Measurements from ENCODE around the gene MAGEA9. TPM values are rescaled to one million over a fixed set of nuclear protein-coding genes. Genes with fewer than 3 reads are reported as not detected.
"Not testable (repeated sequence)": the region's sequence is repeated elsewhere in the genome, so short reads cannot be mapped to it uniquely, and the experiment has no call there.

Gene MAGEA9
- total RNA-seq, 1 donor from 2014 or later: not detected

DNA sequence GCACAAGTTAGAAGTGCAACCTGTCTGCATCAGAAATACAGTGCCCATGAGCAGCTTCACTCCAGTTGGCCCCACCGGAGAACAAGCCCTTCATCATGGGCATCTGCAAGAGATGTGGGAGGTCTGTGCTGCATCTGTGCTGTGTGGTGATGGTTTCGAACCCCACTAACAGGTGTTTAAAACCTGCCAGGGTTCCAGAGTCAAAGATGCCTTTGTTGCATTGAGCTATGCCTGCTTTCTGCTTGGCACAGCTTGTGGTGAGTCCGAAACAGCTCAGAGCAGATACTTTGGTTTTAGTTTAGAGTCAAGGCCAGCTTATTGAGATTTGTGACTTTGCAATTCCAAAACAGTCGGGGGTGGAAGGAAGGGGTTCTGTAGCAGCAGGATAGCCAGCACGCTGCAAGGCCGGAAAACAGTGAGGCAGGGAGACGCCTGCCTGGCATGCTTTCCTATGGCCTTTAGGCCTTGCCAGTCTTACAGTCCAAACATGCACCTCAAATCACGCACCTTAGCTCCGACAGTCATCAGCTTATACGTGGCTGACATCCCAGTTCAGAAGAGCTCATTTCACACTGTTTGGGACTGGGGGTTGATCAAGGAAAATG lies 21.8 kb downstream of the MAGEA9 start:
- no peak for FAIRE-seq
- DNase-seq (ENCODE audit: low spot score in 2 of 2): no peak

DNA sequence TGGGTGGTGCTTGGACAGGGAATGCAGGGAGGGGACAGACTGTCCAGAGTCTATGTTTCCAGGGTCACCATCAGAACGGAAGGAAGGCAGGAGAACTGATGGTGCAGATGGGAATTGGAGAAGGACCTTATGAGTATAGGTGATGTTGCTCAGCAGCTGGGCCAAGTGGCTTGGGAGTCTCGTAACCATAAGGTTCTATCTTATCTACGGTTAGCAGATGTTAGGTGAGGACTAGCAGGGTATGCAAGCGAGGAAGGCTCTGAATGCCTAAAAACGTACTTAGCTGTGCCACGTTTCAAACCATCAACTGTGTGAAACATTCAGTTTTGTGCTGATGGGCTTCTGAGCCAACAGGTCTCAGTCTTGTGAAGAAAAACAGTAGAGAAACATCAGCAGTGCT lies 22.4 kb downstream of the MAGEA9 start:
- no peak for DNase-seq (ENCODE audit: low spot score in 2 of 2)
- FAIRE-seq: no peak

DNA sequence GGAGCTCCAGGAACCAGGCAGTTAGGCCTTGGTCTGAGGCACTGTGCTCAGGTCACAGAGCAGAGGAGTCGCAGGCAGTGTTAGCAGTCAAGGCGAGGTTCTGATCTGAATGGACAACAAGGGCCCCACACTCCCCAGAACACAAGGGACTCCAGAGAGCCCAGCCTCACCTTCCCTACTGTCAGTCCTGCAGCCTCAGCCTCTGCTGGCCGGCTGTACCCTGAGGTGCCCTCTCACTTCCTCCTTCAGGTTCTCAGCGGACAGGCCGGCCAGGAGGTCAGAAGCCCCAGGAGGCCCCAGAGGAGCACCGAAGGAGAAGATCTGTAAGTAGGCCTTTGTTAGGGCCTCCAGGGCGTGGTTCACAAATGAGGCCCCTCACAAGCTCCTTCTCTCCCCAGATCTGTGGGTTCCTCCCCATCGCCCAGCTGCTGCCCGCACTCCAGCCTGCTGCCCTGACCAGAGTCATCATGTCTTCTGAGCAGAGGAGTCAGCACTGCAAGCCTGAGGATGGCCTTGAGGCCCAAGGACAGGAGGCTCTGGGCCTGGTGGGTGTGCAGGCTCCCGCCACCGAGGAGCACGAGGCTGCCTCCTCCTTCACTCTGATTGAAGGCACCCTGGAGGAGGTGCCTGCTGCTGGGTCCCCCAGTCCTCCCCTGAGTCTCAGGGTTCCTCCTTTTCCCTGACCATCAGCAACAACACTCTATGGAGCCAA lies 26.2 kb downstream of the MAGEA9 start:
- FAIRE-seq: no peak
- no peak for DNase-seq (ENCODE audit: low spot score in 2 of 2)

DNA sequence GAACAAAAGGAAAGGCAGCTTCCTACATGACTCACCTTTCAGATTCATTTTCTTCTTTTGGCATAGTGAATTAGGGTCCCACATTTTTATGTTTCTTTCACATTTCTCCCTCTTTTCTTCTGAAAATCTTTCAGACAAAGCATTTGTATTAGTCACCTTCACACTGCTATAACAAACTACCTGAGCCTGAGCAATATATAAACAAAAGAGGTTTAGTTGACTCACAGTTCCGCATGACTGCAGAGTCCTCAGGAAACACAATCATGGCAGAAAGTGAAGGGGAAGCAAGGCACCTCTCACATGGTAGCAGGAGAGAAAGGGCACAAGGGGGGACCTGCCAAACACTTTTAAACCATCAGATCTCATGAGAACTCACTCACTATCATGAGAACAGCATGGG lies 36.9 kb downstream of the MAGEA9 start:
- DNase-seq (ENCODE audit: low spot score in 2 of 2) (no peak), FAIRE-seq (no peak)

DNA sequence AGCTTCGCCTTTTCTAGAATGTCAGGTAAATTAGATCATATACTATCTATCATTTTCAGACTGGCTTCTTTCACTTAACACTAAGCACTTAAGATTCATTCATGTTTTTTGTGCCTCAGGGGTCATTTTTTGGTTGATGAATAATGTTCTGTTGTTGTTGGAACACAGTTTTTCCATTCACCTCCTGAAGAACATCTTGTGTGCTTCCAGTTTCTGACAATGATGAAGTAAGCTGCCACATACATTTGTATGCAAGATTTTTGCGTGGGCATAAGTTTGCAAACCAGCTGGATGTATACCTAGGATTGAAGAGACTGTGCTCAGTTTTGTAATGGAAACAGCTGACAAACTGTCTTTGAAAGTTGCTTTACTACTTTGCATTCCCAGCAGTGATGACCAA lies 37.6 kb downstream of the MAGEA9 start:
- FAIRE-seq (no peak), DNase-seq (ENCODE audit: low spot score in 2 of 2) (no peak)

DNA sequence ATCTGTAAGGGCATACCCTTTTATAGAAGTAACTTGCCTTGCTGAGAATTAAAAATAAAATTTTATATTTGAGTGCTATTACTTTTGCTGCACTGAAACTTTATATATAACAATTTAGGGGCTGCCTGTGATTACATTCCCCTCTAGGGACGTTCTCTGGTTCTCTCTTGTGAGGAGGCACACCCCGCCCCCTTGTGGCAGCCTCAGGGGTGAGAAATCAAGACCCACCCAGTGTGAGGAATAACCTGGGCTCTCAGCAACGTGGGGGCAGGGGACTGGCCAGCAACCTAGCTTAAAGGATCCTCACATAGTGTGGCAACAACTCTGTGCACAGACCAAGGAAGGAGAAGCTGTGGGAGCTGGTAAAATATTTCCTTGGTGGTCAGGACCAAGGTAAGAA lies 43.7 kb downstream of the MAGEA9 start:
- DNase-seq (ENCODE audit: low spot score in 2 of 2) (no peak), FAIRE-seq (no peak)

DNA sequence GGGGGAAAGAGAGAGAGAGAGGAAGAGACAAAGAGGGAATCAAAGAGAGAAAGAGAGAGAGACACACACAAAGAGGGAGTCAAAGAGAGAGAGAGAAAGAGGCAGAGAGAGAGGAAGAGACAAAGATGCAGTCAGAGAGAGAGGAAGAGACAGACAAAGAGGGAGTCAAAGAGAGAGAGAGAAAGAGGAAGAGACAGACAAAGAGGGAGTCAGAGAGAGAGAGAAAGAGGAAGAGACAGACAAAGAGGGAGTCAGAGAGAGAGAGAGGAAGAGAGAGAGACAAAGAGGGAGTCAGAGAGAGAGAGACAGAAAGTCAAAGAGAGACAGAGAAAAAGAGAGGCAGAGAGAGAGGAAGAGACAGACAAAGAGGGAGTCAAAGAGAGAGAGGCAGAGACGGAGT lies 45.5 kb downstream of the MAGEA9 start:
- FAIRE-seq (no peak), DNase-seq (ENCODE audit: low spot score in 2 of 2) (no peak)

DNA sequence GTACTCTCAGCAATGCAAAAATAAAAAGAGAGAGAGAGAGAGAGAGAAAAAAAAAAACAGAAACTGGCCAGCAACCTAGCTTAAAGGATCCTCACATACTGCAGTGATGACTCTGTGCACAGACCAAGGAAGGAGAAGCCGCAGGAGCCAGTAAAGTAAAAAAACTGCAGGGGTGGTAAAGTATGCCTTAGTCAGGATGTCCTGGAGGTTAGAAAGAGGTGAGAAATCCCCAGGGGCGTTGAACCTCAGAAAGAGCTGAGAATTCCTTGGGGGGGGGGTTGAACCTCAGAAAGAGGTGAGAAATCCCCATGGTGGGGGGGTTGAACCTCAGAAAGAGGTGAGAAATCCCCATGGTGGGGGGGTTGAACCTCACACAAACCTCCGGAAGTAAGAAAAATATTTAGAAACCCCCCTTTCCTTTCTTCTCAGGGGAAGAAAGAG lies 48.0 kb downstream of the MAGEA9 start:
- FAIRE-seq: no peak

DNA sequence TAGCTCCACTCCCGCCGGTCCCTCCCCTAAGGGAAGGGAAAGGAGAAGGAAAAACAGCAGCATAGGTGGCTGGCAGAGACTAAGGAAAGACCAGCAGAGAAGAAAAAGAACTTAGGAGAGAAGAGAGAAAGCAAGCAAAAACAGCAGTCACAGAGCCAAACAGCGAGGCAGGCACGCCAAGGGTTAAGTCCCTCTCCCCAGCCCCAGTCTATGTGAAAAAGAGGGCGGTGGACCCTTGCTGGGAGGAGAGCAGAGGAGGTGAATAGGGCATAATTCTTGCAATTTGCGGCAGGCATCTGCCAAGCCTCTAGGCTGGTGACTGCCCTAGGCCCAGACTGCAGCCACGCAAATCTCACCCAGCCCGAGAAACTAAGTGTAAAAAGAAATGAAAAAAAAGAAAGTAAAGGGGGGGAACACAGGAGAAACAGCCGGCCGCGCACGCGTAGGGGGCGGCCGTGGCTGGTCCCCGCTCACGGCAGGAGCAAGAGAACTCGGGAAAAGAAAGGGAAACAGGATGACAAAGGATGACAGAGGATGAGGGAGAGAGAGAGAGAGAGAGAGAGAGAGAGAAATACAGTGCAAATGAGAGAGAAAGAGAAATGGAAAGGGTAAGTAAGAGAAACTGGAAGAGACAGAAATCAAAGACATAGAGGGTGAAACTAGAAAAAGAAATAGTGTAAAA lies 48.6 kb downstream of the MAGEA9 start:
- FAIRE-seq (no peak), DNase-seq (ENCODE audit: low spot score in 2 of 2) (no peak)

More for the DNA sequence above, 48.0 kb downstream of the MAGEA9 start:
- no peak for DNase-seq (ENCODE audit: low spot score in 2 of 2)

DNA sequence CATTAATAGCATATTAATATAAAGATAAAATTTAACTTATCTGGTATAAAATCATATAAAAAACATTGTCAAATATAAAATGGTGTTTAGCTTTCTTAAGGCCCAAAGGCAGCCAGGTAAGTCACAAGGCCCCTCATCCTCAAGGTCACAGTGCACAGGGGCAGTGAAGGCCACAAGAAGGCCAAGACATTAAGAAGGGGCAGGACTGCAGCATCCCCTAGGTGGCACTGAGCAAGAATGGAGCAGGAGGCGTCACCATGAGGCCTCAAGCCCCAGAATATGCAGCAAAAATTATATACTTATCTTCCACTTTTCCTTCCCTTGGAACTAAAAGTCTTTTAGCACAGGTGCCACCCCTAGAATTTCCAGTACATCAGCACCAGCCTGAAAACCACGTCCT lies 49.7 kb downstream of the MAGEA9 start:
- FAIRE-seq (no peak), DNase-seq (ENCODE audit: low spot score in 2 of 2) (no peak)

DNA sequence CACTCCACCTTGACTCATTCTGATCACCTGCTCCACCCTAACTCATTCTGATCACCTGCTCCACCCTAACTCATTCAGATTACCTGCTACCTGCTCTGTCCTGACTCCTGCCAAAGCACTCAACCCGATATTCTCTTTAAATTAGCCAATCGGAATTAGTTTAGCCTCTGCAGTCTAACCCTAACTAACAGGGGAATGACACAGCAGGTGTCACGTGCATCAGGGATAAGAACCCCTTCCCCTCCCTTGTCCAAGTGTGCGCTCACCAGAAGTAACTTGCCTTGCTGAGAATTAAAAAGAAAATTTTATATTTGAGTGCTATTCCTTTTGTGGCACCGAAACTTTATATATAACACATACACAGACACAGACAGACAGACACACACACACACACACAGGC lies 55.0 kb downstream of the MAGEA9 start:
- not testable (repeated sequence) for FAIRE-seq; DNase-seq (ENCODE audit: low spot score in 2 of 2)

DNA sequence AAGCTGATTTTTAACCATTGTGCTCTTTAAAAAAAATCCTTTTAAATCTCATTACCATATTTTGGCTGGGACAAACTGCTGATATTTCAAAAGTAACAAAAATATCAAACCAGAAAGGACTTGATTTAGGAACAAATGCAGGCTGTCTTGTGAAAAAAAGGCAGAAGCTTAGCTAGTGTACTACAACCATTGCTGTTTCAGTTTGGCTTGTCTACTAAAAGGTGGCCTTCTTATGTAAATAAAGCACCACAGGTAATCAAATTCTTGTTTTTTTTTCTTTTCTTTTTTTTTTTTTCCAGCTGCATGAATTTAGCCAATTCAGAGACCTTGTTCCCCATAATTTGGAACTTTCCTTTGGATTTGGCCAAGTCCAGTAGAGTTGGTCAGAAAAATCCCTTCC lies 55.4 kb downstream of the MAGEA9 start:
- FAIRE-seq: no peak

More for the DNA sequence above, 55.4 kb downstream of the MAGEA9 start:
- no peak for DNase-seq (ENCODE audit: low spot score in 2 of 2)

Small RNA genes lying within 50 kb of the gene (small RNA-seq; reads per million reads assigned to genes)
- gene AC244098.1 (not detected), gene AC244098.2 (not detected), gene AC244098.3 (not detected)

Other genes starting within 250 kb of the MAGEA9 start
- 15.1 TPM for gene EOLA1, start 240.9 kb upstream of the MAGEA9 start, total RNA-seq
- not detected for gene HSFX3, start 232.0 kb upstream of the MAGEA9 start, total RNA-seq
- gene MAGEA9B, start 194.5 kb upstream of the MAGEA9 start, total RNA-seq: not detected
- 1.2 TPM for gene HSFX2, start 186.6 kb upstream of the MAGEA9 start, total RNA-seq
- gene TMEM185A, start 150.1 kb upstream of the MAGEA9 start, total RNA-seq: 42.4 TPM
- not detected for gene MAGEA11, start 69.9 kb upstream of the MAGEA9 start, total RNA-seq
- gene HSFX1, start 7.9 kb upstream of the MAGEA9 start, total RNA-seq: 1.2 TPM
- not detected for gene MAGEA8, start 99.3 kb downstream of the MAGEA9 start, total RNA-seq
- not detected for gene HSFX4, start 147.6 kb downstream of the MAGEA9 start, total RNA-seq
- gene EOLA2, start 156.6 kb downstream of the MAGEA9 start, total RNA-seq: 13.5 TPM